Measurements from ENCODE around the gene GDPD4.

GDPD4 gene

DNA sequence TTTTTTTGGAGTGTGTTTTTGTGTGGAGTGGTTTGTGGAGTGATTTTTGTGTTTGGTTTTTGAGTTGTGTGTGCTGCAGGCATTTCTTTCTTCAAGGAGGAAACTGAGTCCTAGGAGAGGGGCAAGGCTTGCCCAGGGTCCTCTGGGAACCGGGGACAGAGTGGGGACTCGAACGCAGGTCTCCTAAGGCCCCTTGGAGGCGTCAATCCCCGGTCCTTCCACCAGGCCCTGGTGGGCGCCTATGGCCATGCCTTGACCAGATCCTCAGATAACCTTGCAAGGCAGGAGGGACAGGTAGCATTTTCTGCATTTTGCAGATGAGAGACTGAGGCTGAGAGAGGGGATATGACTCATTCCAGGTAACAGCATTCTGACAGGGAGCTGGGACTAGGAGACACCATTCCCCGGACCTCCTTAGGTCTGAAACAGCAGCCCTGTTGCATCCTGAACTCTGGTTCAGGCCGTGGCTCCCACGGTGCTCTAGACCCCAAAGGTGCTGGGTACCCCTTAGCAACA is 134.3 kb downstream of the GDPD4 start:
- TF ChIP-seq, protein P1, sequence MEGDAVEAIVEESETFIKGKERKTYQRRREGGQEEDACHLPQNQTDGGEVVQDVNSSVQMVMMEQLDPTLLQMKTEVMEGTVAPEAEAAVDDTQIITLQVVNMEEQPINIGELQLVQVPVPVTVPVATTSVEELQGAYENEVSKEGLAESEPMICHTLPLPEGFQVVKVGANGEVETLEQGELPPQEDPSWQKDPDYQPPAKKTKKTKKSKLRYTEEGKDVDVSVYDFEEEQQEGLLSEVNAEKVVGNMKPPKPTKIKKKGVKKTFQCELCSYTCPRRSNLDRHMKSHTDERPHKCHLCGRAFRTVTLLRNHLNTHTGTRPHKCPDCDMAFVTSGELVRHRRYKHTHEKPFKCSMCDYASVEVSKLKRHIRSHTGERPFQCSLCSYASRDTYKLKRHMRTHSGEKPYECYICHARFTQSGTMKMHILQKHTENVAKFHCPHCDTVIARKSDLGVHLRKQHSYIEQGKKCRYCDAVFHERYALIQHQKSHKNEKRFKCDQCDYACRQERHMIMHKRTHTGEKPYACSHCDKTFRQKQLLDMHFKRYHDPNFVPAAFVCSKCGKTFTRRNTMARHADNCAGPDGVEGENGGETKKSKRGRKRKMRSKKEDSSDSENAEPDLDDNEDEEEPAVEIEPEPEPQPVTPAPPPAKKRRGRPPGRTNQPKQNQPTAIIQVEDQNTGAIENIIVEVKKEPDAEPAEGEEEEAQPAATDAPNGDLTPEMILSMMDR (conservative IDR thresholded peaks at IDR 0.05; ENCODE audit: low read depth, low read length): no peak

More for the DNA sequence above, 134.3 kb downstream of the GDPD4 start:
- DNase-seq (ENCODE audit: low read depth): no peak
- H3K4me3 ChIP-seq (ENCODE audit: low read length): no peak overlapping the region

Data from retinal pigment epithelial cell (primary cell).